Measurements from ENCODE around the gene EEF1G. TPM values are rescaled to one million over a fixed set of nuclear protein-coding genes. Genes with fewer than 3 reads are reported as not detected.

Gene EEF1G
- total and polyA plus RNA-seq, 2 of the 13 experiments (the other 11 are each of a cell fraction or from before 2014, with no cell fraction given) = 1,787 to 2,144 TPM

DNA sequence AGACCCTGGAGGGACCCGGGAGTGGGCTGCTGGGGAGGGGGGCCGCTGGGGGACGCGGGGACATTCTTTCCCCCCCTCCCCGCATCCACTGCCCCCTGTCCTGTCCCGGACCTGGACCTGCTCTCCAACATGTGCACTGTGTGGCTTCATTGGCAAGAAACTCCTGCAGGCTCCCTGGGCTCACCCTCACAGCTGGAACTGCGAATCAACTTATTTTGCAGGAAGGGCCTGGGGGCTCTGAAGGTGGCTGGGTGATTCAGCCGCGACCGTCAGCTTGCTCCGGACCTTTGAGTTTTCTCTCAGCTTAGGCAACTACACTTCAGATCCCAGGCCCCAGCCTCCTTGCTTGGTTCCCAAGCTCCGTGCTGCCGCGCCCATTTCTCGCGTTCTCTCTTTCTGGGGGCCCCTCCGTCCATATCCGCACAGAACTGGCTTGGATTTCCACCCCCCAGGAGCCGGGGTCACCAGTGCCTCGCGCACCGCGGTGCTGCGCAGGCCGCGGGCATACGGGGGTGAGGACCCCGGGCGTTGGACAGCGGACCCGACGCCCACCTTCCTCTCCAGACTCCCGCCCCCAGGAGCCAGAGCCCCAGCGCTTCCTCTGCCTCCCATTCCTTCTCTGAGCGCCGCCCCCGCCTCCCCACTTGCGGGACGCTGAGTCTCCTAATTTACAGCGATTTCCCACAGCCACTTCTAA, 26.6 kb downstream of the EEF1G start (continued):
- TF ChIP-seq ZSCAN21 (CRISPR knock-in tag; IDR thresholded peaks at IDR 0.05; ENCODE audit: borderline replicate concordance) = no peak
- 0 out of 2 replicates have a peak, but pooled peaks have one; percentile 42 for TF ChIP-seq MAFG (CRISPR knock-in tag; IDR thresholded peaks at IDR 0.05)
- no peak for TF ChIP-seq STAG1 (CRISPR knock-in tag; IDR thresholded peaks at IDR 0.05)
- TF ChIP-seq SMAD3 (CRISPR knock-in tag; IDR thresholded peaks at IDR 0.05) = no peak
- TF ChIP-seq ZNF441 (CRISPR knock-in tag; IDR thresholded peaks at IDR 0.05; ENCODE audit: borderline replicate concordance) = no peak
- TF ChIP-seq ZNF432 (CRISPR knock-in tag; IDR thresholded peaks at IDR 0.05; ENCODE audit: borderline replicate concordance) = no peak
- TF ChIP-seq ZFP36L2 (CRISPR knock-in tag; IDR thresholded peaks at IDR 0.05) = peak; percentile 39; the same call in 1 of the 2 replicates
- TF ChIP-seq, protein P1, sequence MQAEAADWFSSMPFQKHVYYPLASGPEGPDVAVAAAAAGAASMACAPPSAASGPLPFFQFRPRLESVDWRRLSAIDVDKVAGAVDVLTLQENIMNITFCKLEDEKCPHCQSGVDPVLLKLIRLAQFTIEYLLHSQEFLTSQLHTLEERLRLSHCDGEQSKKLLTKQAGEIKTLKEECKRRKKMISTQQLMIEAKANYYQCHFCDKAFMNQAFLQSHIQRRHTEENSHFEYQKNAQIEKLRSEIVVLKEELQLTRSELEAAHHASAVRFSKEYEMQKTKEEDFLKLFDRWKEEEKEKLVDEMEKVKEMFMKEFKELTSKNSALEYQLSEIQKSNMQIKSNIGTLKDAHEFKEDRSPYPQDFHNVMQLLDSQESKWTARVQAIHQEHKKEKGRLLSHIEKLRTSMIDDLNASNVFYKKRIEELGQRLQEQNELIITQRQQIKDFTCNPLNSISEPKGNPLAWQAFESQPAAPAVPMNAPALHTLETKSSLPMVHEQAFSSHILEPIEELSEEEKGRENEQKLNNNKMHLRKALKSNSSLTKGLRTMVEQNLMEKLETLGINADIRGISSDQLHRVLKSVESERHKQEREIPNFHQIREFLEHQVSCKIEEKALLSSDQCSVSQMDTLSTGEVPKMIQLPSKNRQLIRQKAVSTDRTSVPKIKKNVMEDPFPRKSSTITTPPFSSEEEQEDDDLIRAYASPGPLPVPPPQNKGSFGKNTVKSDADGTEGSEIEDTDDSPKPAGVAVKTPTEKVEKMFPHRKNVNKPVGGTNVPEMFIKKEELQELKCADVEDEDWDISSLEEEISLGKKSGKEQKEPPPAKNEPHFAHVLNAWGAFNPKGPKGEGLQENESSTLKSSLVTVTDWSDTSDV (CRISPR knock-in tag; IDR thresholded peaks at IDR 0.05) = no peak
- TF ChIP-seq PAX8 (CRISPR knock-in tag; IDR thresholded peaks at IDR 0.05; ENCODE audit: borderline replicate concordance) = no peak
- no peak for TF ChIP-seq NFKBIZ (CRISPR knock-in tag; IDR thresholded peaks at IDR 0.05)
- no peak; the same call in 1 of the 2 replicates for TF ChIP-seq ZNF232 (CRISPR knock-in tag; IDR thresholded peaks at IDR 0.05; ENCODE audit: borderline replicate concordance)
- TF ChIP-seq SALL1 (CRISPR knock-in tag; IDR thresholded peaks at IDR 0.05) = 0 out of 2 replicates have a peak, but pooled peaks have one; percentile 2
- TF ChIP-seq, protein P2, sequence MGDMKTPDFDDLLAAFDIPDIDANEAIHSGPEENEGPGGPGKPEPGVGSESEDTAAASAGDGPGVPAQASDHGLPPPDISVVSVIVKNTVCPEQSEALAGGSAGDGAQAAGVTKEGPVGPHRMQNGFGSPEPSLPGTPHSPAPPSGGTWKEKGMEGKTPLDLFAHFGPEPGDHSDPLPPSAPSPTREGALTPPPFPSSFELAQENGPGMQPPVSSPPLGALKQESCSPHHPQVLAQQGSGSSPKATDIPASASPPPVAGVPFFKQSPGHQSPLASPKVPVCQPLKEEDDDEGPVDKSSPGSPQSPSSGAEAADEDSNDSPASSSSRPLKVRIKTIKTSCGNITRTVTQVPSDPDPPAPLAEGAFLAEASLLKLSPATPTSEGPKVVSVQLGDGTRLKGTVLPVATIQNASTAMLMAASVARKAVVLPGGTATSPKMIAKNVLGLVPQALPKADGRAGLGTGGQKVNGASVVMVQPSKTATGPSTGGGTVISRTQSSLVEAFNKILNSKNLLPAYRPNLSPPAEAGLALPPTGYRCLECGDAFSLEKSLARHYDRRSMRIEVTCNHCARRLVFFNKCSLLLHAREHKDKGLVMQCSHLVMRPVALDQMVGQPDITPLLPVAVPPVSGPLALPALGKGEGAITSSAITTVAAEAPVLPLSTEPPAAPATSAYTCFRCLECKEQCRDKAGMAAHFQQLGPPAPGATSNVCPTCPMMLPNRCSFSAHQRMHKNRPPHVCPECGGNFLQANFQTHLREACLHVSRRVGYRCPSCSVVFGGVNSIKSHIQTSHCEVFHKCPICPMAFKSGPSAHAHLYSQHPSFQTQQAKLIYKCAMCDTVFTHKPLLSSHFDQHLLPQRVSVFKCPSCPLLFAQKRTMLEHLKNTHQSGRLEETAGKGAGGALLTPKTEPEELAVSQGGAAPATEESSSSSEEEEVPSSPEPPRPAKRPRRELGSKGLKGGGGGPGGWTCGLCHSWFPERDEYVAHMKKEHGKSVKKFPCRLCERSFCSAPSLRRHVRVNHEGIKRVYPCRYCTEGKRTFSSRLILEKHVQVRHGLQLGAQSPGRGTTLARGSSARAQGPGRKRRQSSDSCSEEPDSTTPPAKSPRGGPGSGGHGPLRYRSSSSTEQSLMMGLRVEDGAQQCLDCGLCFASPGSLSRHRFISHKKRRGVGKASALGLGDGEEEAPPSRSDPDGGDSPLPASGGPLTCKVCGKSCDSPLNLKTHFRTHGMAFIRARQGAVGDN (CRISPR knock-in tag; IDR thresholded peaks at IDR 0.05) = peak; percentile 58
- TF ChIP-seq, protein P3, sequence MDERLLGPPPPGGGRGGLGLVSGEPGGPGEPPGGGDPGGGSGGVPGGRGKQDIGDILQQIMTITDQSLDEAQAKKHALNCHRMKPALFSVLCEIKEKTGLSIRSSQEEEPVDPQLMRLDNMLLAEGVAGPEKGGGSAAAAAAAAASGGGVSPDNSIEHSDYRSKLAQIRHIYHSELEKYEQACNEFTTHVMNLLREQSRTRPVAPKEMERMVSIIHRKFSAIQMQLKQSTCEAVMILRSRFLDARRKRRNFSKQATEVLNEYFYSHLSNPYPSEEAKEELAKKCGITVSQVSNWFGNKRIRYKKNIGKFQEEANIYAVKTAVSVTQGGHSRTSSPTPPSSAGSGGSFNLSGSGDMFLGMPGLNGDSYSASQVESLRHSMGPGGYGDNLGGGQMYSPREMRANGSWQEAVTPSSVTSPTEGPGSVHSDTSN (CRISPR knock-in tag; IDR thresholded peaks at IDR 0.05) = no peak
- TF ChIP-seq ZNF746 (CRISPR knock-in tag; IDR thresholded peaks at IDR 0.05) = 0 out of 2 replicates have a peak, but pooled peaks have one; percentile 22
- TF ChIP-seq, protein P4, sequence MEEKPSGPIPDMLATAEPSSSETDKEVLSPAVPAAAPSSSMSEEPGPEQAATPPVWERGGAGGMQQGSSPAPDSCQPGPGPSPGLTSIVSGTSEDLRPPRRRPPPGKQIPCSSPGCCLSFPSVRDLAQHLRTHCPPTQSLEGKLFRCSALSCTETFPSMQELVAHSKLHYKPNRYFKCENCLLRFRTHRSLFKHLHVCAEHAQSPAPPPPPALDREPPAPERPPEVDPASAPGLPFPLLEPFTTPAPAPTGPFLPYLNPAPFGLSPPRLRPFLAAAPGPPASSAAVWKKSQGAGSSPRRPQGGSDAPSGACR (CRISPR knock-in tag; IDR thresholded peaks at IDR 0.05) = no peak
- peak; percentile 24; the same call in 1 of the 2 replicates for TF ChIP-seq MEIS1 (CRISPR knock-in tag; IDR thresholded peaks at IDR 0.05; ENCODE audit: borderline replicate concordance)
- TF ChIP-seq NFKB2 (CRISPR knock-in tag; IDR thresholded peaks at IDR 0.05; ENCODE audit: borderline replicate concordance) = 0 out of 2 replicates have a peak, but pooled peaks have one; percentile 1
- peak; percentile 48 for TF ChIP-seq ZFX (CRISPR knock-in tag; IDR thresholded peaks at IDR 0.05; ENCODE audit: low read depth)

Data from HepG2 (cell line).